Common myeloid progenitor, CD34-positive (primary cell): Measurements from ENCODE around the gene TNIP2.

Experiments
- CTCF ChIA-PET: fragments of 350-600 bp; sonication (Branson Sonifier 250); formaldehyde crosslinking; loops from one replicate; lab custom pipeline; 2021; ENCODE audit warnings: antibody characterized with exemption; lab: Charles Lee
- POLR2A ChIA-PET: fragments of 350-600 bp; sonication (Branson Sonifier 250); formaldehyde crosslinking; loops from one replicate; lab custom pipeline; 2021; ENCODE audit warnings: antibody characterized with exemption; lab: Charles Lee
- DNase-seq, 3 donors: peaks; one replicate each; pipeline versions ENCODE4 v3.0.0 to v3.0.0-alpha.2; 2013
- H3K27ac ChIP-seq, 2 experiments: 1 replicate in 1 of 2; 2 replicates in 1 of 2; pipeline ENCODE4 v1.7.0; 2013; ENCODE audit warnings: inconsistent platforms in 2 of 2, low read length in 2 of 2, mild to moderate bottlenecking in 2 of 2, low read depth in 1 of 2, moderate library complexity in 1 of 2; ENCODE audit not compliant: severe bottlenecking in 2 of 2, insufficient read depth in 1 of 2, poor library complexity in 1 of 2
- H3K27me3 ChIP-seq, 5 experiments: replicated peaks in 2 of 5; 1 replicate in 3 of 5; 2 replicates in 2 of 5; pipeline versions ENCODE4 v1.6.1 to v1.7.0; 2013; ENCODE audit warnings: low read length in 4 of 5, mild to moderate bottlenecking in 2 of 5, moderate library complexity in 2 of 5, inconsistent platforms in 1 of 5; ENCODE audit not compliant: insufficient read depth in 5 of 5, control insufficient read depth in 4 of 5
- H3K36me3 ChIP-seq, 4 experiments: 1 replicate in 2 of 4; 2 replicates in 2 of 4; pipeline versions ENCODE4 v1.6.1 to v1.7.0; 2013; ENCODE audit warnings: low read length in 3 of 4, control low read depth in 1 of 4, mild to moderate bottlenecking in 1 of 4; ENCODE audit not compliant: control insufficient read depth in 4 of 4, insufficient read depth in 4 of 4
- H3K4me1 ChIP-seq, 4 experiments: 1 replicate in 3 of 4; 2 replicates in 1 of 4; pipeline versions ENCODE4 v1.6.1 to v1.7.1; 2013; ENCODE audit warnings: low read length in 3 of 4, mild to moderate bottlenecking in 3 of 4, control low read depth in 1 of 4, inconsistent platforms in 1 of 4, moderate library complexity in 1 of 4; ENCODE audit not compliant: control insufficient read depth in 4 of 4, insufficient read depth in 4 of 4; ENCODE audit errors: control extremely low read depth in 1 of 4
- H3K4me3 ChIP-seq, 7 experiments: 1 replicate in 4 of 7; 2 replicates in 3 of 7; pipeline versions ENCODE4 v1.5.1 to v1.7.0; 2013; ENCODE audit warnings: mild to moderate bottlenecking in 7 of 7, low read length in 6 of 7, moderate library complexity in 6 of 7, inconsistent platforms in 2 of 7, low read depth in 2 of 7, control low read depth in 1 of 7; ENCODE audit not compliant: insufficient read depth in 4 of 7, control insufficient read depth in 1 of 7; ENCODE audit errors: extremely low read depth in 1 of 7
- H3K9me3 ChIP-seq, 5 experiments: 1 replicate in 4 of 5; 2 replicates in 1 of 5; pipeline versions ENCODE4 v1.6.1 to v1.7.1; 2013; ENCODE audit warnings: low read length in 4 of 5, mild to moderate bottlenecking in 2 of 5, inconsistent platforms in 1 of 5, low read depth in 1 of 5, moderate library complexity in 1 of 5; ENCODE audit not compliant: control insufficient read depth in 4 of 5, insufficient read depth in 2 of 5; ENCODE audit errors: control extremely low read depth in 1 of 5
- WGBS: methylation state at CpG from one replicate; pipeline ENCODE4 v1.1.5; 2013; ENCODE audit not compliant: insufficient coverage; 5-methylcytosine and 5-hydroxymethylcytosine counted together

Gene TNIP2

DNA sequence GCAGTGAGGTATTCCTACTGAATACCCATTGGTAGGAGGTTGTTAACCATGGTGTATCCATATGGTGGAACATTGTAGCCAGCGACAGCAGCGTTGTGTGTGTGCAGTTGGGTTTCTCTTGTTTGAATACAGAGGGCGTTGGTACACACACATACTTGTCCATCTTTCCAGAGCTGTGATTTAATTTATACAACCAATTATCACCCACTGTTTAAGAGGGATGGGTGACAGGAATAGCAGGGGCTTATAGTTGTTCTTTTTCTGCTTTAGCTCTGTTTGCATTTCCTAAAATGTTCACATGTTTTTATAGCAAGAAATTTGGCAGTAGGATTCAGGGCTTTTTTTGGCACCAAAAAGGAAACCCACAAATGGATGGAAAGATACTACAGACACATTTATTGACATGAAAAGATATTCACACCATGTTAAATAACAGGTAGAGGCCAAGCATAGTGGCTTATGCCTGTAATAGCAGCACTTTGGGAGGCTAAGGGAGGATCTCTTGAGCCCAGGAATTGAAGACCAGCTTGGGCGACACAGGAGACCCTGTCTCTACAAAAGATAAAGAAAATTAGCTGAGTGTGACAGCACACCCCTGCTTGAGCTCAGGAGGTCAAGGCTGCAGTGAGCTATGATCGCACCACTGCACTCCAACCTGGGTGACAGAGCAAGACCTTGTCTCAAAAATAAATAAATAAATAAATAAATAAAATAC lies 60.6 kb downstream of the TNIP2 start:
- H3K36me3 ChIP-seq: peaks cover 13 to 93% (median 73%) of the 10 kb centered on the region in 4 experiments
- CTCF ChIA-PET: interaction anchor here (1.2 kb wide), 1 partner anchor 10 kb away, joined by 4 read pairs; no protein-coding TSS in a partner anchor
- 100% methylated on average over 1 of the region's 5 CpGs for WGBS
- DNase-seq: no peak
- H3K27ac ChIP-seq: no peak overlapping the region
- H3K9me3 ChIP-seq: no peaks in the 10 kb centered on the region
- peaks cover 0 to 3% (median 1%) of the 10 kb centered on the region in 4 experiments for H3K4me1 ChIP-seq
- H3K4me3 ChIP-seq: no peak overlapping the region
- no peaks in the 10 kb centered on the region for H3K27me3 ChIP-seq
- POLR2A ChIA-PET: no interaction called here

DNA sequence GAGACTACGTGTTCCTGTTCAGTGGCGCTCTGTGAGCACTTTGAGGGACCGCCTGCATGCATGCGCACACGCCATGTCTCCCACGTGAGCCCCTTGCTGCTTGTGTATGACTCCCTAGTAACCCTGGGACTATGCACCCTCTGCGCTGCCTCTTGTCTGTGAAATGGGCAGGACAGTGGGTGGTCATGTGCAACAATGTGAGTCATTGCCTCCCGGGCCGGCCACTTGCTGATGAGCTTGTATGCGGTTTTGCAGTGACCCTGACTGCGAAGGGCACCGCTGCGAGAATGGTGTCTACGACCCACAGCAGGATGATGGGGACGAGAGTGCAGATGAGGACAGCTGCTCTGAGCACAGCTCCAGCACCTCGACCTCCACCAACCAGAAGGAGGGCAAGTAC lies 61.4 kb downstream of the TNIP2 start:
- peaks cover 0 to 11% (median 5%) of the 10 kb centered on the region in 4 experiments for H3K4me1 ChIP-seq
- POLR2A ChIA-PET: no interaction called here
- H3K27me3 ChIP-seq: no peaks in the 10 kb centered on the region
- no peak for DNase-seq
- WGBS: 97% methylated on average over 16 of the region's 16 CpGs
- CTCF ChIA-PET: interaction anchor here (0.7 to 1.2 kb wide), 2 partner anchors 9 to 13 kb away, joined by 3 to 4 read pairs; no protein-coding TSS in a partner anchor
- no peaks in the 10 kb centered on the region for H3K9me3 ChIP-seq
- no peak overlapping the region for H3K27ac ChIP-seq
- H3K4me3 ChIP-seq: no peak overlapping the region
- H3K36me3 ChIP-seq: peaks cover 13 to 93% (median 67%) of the 10 kb centered on the region in 4 experiments

DNA sequence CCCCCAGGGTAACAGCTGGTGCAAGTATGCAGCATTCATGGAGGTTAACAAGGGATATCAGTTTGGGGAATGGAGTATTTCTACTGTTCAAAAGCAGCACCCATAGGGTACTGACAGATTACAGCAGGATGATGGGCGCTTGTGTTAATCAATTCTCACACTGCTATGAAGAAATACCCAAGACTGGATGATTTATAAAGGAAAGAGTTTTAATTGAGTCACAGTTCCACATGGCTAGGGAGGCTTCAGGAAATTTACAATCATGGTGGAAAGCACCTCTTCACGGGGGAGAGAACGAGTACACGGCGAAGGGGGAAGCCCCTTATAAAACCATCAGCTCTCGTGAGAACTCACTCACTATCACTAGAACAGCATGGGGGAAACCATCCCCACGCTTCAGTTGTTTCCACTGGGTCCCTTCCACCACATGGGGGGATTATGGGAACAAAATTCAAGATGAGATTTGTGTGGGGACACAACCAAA lies 64.1 kb downstream of the TNIP2 start:
- H3K36me3 ChIP-seq: peaks cover 12 to 93% (median 56%) of the 10 kb centered on the region in 4 experiments
- WGBS: no CpG with 5 or more reads among the region's 7 CpGs
- CTCF ChIA-PET: interaction anchor here (0.5 to 0.9 kb wide), 2 partner anchors 81 to 143 kb away, joined by 3 read pairs; no protein-coding TSS in a partner anchor
- POLR2A ChIA-PET: no interaction called here
- no peak overlapping the region for H3K4me3 ChIP-seq
- H3K4me1 ChIP-seq: peaks cover 0 to 19% (median 8%) of the 10 kb centered on the region in 4 experiments
- no peaks in the 10 kb centered on the region for H3K27me3 ChIP-seq
- no peak overlapping the region for H3K27ac ChIP-seq
- H3K9me3 ChIP-seq: no peaks in the 10 kb centered on the region
- no peak for DNase-seq
